Heart right ventricle (tissue), 16 donors: ENCODE data around the gene PGM5. TPM values are rescaled to one million over a fixed set of nuclear protein-coding genes. Genes with fewer than 3 reads are reported as not detected.
A peak's percentile ranks its signal among the peaks of the same experiment; 100 is the strongest.

Source experiments
- ATAC-seq, 8 donors: fragments of 200-7000 bp; cut with Tn5 transposase; one replicate each; pipeline ENCODE4 v1.9.1; 2020; ENCODE audit warnings: mild to moderate bottlenecking in 8 of 8, moderate library complexity in 8 of 8, moderate number of reproducible peaks in 1 of 8
- DNase-seq, 2 donors: peaks; one replicate each; pipeline ENCODE4 v3.0.0-alpha.2; 2020
- H3K27ac ChIP-seq, 10 donors: fragments of 200-600 bp; sonication (generic) in 2 of 10; one replicate each; pipeline versions ENCODE4 v1.5.0 to v1.8.0; 2020 to 2022; ENCODE audit warnings: mild to moderate bottlenecking in 3 of 10
- H3K27me3 ChIP-seq, 7 donors: fragments of 200-600 bp; one replicate each; pipeline ENCODE4 v1.8.0; 2021 to 2022; ENCODE audit warnings: mild to moderate bottlenecking in 2 of 7
- H3K36me3 ChIP-seq, 9 donors: fragments of 200-600 bp; sonication (generic) in 1 of 9; one replicate each; pipeline versions ENCODE4 v1.5.0 to v1.8.0; 2020 to 2022; ENCODE audit warnings: mild to moderate bottlenecking in 2 of 9
- H3K4me1 ChIP-seq, 9 donors: fragments of 200-600 bp; sonication (generic) in 1 of 9; one replicate each; pipeline versions ENCODE4 v1.5.0 to v1.8.0; 2020 to 2022; ENCODE audit warnings: mild to moderate bottlenecking in 4 of 9
- H3K4me3 ChIP-seq, 10 donors: fragments of 200-600 bp; sonication (generic) in 2 of 10; one replicate each; pipeline versions ENCODE4 v1.5.0 to v1.8.0; 2020 to 2022; ENCODE audit warnings: mild to moderate bottlenecking in 7 of 10, moderate library complexity in 2 of 10
- H3K9me3 ChIP-seq, 11 donors: fragments of 200-600 bp in 10 of 11; sonication (generic) in 2 of 11; one replicate each; pipeline versions ENCODE4 v1.5.0 to v1.8.0; 2013 to 2022; ENCODE audit warnings: mild to moderate bottlenecking in 2 of 11, control low read depth in 1 of 11, moderate library complexity in 1 of 11
- WGBS, 2 donors: extraction: QIAGEN DNeasy Blood & Tissue Kit; methylation state at CpG; one replicate each; pipeline ENCODE4 v1.1.7; 2013; ENCODE audit warnings: inconsistent platforms in 1 of 2; 5-methylcytosine and 5-hydroxymethylcytosine counted together
- intact Hi-C, 10 donors: fragments of 100-400 bp; cut with DNase I; formaldehyde crosslinking; loops; one replicate each; pipeline versions ENCODE4 v1.11.1 to v1.14.2; 2022
- polyA plus RNA-seq, 2 donors: library from polyadenylated mRNA; stranded (reverse); fragments of 200-250 nt; gene quantifications; one replicate each; pipeline ENCODE4 v1.2.3, GENCODE V29; 2013
- total RNA-seq, 10 donors: library from RNA; stranded (reverse); fragmentation: NEBNext Ultra II Directional in 3 of 10; extraction: Animal tissue kit (Norgen Biotek cat#: 25700) in 3 of 10; gene quantifications; one replicate each; pipeline versions ENCODE4 v1.2.1 to v1.2.4, GENCODE V29; 2021 to 2023
- TF ChIP-seq, protein P1 (sequence below), 9 donors: fragments of 200-600 bp; sonication (generic) in 2 of 9; IDR thresholded peaks; one replicate each; pipeline versions ENCODE4 v1.5.0 to v1.8.0; 2021 to 2022; ENCODE audit warnings: antibody characterized with exemption in 9 of 9, mild to moderate bottlenecking in 5 of 9, moderate library complexity in 1 of 9
- donor health status: Arrhythmogenic right ventricular cardiomyopathy.
- donor health status: ischemic (EF 13 %, LVEDD 7.1; RV severe dilation, severe dysfunction).
- donor health status: healthy with polysubstance abuse.
- donor health status: DM: no; HTN: yes; CAD: no.
- donor health status: DM: no; HTN: no; CAD: no.
- donor health status: ischemic (EF 25% LVEDD 6.9; RV normal size, moderate dysfunction).
- donor health status: ischemic (EF 25% LVEDD 5.7; RV mildly dilated, moderate dysfunction).
- donor health status: healthy.
- donor health status: DM: yes; HTN: yes; CAD: no.
- donor health status: Ischemic cardiomyopathy.
- donor health status: ischemic (EF 35%, LVEDD 5.7; RV mildly dilated, moderate dysfunction).
- donor health status: nonischemic (EF 11% LVEDD 7.7; RV severe dilation, severe dysfunction).
- donor health status: DM: yes; HTN: yes; CAD: no.
- donor health status: PGD.
- donor health status: ischemic (EF 29% LVEDD 5.4; RV normal size, mild dysfunction).
- donor health status: nonischemic (EF 23%, LVEDD 6.1; RV moderate dilation, normal function).

PGM5 gene
- total and polyA plus RNA-seq, 12 donors, result 26.8 to 245 (median 175) TPM

DNA sequence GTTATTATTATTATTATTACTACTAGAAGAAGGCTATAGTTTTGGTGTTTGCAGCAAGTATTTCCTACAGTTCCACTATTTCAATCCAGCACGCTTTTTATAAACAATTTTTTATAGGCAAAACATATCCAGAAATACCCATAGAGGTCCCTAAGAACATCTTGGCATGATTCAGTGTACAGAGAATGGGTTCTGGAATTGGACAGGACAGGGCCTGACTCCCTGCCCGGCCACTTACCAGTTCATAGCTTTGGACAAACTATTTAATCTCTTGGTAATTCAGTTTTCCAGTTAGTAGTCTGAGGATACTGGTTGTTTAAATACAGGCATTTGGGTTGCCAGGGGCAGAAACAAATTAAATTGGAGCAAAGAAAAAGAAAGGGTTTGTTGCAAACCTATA, 91.2 kb downstream of the PGM5 start:
- intact Hi-C loops, result no loop called here
- 67 to 68% methylated on average over 2 of the region's 2 CpGs for WGBS, 2 donors
- Histone ChIP-seq H3K27me3 (no peaks in the 10 kb centered on the region), H3K4me1 (peaks cover 5 to 59% (median 33%) of the 10 kb centered on the region in 9 donors), H3K9me3 (no peaks in the 10 kb centered on the region), H3K36me3 (no peaks in the 10 kb centered on the region), H3K4me3 (no peak overlapping the region), H3K27ac (peak overlapping the region in 7 of 10 donors; percentile 19 to 69 (median 43))
- TF ChIP-seq, protein P1, sequence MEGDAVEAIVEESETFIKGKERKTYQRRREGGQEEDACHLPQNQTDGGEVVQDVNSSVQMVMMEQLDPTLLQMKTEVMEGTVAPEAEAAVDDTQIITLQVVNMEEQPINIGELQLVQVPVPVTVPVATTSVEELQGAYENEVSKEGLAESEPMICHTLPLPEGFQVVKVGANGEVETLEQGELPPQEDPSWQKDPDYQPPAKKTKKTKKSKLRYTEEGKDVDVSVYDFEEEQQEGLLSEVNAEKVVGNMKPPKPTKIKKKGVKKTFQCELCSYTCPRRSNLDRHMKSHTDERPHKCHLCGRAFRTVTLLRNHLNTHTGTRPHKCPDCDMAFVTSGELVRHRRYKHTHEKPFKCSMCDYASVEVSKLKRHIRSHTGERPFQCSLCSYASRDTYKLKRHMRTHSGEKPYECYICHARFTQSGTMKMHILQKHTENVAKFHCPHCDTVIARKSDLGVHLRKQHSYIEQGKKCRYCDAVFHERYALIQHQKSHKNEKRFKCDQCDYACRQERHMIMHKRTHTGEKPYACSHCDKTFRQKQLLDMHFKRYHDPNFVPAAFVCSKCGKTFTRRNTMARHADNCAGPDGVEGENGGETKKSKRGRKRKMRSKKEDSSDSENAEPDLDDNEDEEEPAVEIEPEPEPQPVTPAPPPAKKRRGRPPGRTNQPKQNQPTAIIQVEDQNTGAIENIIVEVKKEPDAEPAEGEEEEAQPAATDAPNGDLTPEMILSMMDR (IDR thresholded peaks at IDR 0.05), result no peak
- DNase-seq (peak in 1 of 2 donors; percentile 15), ATAC-seq (peak in 3 of 8 donors; percentile 48 to 82 (median 63))

GRCh38 chr9:68454579-68455334, 98.3 kb downstream of the PGM5 start:
- no peak overlapping the region for H3K4me3 ChIP-seq
- H3K27me3 ChIP-seq, result no peaks in the 10 kb centered on the region
- peak overlapping the region in 6 of 10 donors; percentile 2 to 41 (median 22) for H3K27ac ChIP-seq
- no peaks in the 10 kb centered on the region for H3K9me3 ChIP-seq
- H3K36me3 ChIP-seq, result no peaks in the 10 kb centered on the region
- H3K4me1 ChIP-seq, result peaks cover 0 to 69% (median 25%) of the 10 kb centered on the region in 9 donors
- intact Hi-C loops, result loop anchor here in 1 of 10 donors (10.0 kb wide), 1 partner anchor 60 kb away; no protein-coding TSS in a partner anchor
- TF ChIP-seq, protein P1 (IDR thresholded peaks at IDR 0.05), result no peak
- 65 to 74% methylated on average over 13 of the region's 13 CpGs for WGBS, 2 donors
- DNase-seq (no peak), ATAC-seq (peak in 4 of 8 donors; percentile 13 to 46 (median 32))

- Histone ChIP-seq H3K4me1 (peaks cover 0 to 76% (median 24%) of the 10 kb centered on the region in 9 donors), H3K36me3 (peaks cover 0 to 3% (median 0%) of the 10 kb centered on the region in 9 donors), H3K27ac (peak overlapping the region in 4 of 10 donors; percentile 2 to 41 (median 16)), H3K4me3 (no peak overlapping the region), H3K9me3 (no peaks in the 10 kb centered on the region), H3K27me3 (no peaks in the 10 kb centered on the region)
- TF ChIP-seq, protein P1 (IDR thresholded peaks at IDR 0.05), result no peak
- intact Hi-C loops, result loop anchor here in 1 of 10 donors (10.0 kb wide), 1 partner anchor 61 kb away; no protein-coding TSS in a partner anchor
- ATAC-seq (no peak), DNase-seq (no peak)
- 78 to 81% methylated on average over 2 of the region's 2 CpGs for WGBS, 2 donors
These were observed 99.0 kb downstream of the PGM5 start for GRCh38 chr9:68455451-68455850.

DNA sequence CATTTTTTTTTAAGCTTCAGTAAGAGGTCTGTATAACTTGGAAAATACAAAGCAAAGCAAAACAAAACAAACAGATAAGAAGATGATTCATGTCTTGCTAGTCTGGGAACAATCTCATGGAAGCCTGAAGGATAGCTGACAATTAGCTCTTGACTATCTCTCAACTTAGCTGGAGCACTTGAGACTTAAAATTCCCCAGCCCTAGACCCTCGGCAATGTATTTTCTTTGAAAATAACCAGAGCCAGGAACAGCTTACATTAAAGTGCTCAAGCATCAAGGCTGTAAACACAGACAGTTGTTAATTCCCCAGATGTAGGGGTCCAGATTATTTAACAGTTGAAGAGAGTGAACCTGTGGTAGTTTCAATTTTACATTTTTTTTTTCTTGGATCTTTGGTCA, 101.4 kb downstream of the PGM5 start:
- TF ChIP-seq, protein P1 (IDR thresholded peaks at IDR 0.05), result no peak
- no peak for DNase-seq

More for the DNA sequence above, 101.4 kb downstream of the PGM5 start:
- Histone ChIP-seq H3K4me1 (peaks cover 0 to 82% (median 27%) of the 10 kb centered on the region in 9 donors), H3K9me3 (no peaks in the 10 kb centered on the region), H3K27me3 (no peaks in the 10 kb centered on the region), H3K4me3 (no peak overlapping the region), H3K36me3 (peaks cover 0 to 5% (median 0%) of the 10 kb centered on the region in 9 donors), H3K27ac (peak overlapping the region in 4 of 10 donors; percentile 31 to 66 (median 40))
- ATAC-seq, result no peak
- WGBS, 2 donors, result 35 to 40% methylated on average over 1 of the region's 1 CpG
- intact Hi-C loops, result loop anchor here in 1 of 10 donors (2.0 to 10.0 kb wide), 2 partner anchors 13 to 63 kb away; no protein-coding TSS in a partner anchor
